HG02610 (cell line): ENCODE data around the gene TEAD3.
"Not testable (repeated sequence)": the region's sequence is repeated elsewhere in the genome, so short reads cannot be mapped to it uniquely, and the experiment has no call there.

Experiments
- ATAC-seq: cut with Tn5 transposase; IDR thresholded peaks from one replicate; pipeline ENCODE4 v1.9.1; 2021; ENCODE audit warnings: mild to moderate bottlenecking, moderate library complexity; ENCODE audit not compliant: unreplicated experiment

TEAD3 gene

GRCh38 chr6:35496841-35497570, at the start of gene TEAD3:
Gene TEAD3 (minus strand): TSS chr6:35497079.
- no peak for ATAC-seq

GRCh38 chr6:35544769-35545361, 48.0 kb upstream of the TEAD3 start:
- ATAC-seq = no peak

- ATAC-seq = no peak
Measured at GRCh38 chr6:35543459-35544193, 46.7 kb upstream of the TEAD3 start.

- ATAC-seq = no peak
Measured at GRCh38 chr6:35541836-35542235, 45.0 kb upstream of the TEAD3 start.

GRCh38 chr6:35539223-35539622, 42.3 kb upstream of the TEAD3 start:
- ATAC-seq = no peak

- not testable (repeated sequence) for ATAC-seq
Measured at GRCh38 chr6:35535847-35536246, 39.0 kb upstream of the TEAD3 start.

GRCh38 chr6:35534407-35535170, 37.7 kb upstream of the TEAD3 start:
- no peak for ATAC-seq

- no peak for ATAC-seq
Measured at GRCh38 chr6:35533981-35534380, 37.1 kb upstream of the TEAD3 start.

GRCh38 chr6:35532126-35532525, 35.2 kb upstream of the TEAD3 start:
- ATAC-seq = no peak

GRCh38 chr6:35524380-35525020, 27.6 kb upstream of the TEAD3 start:
- ATAC-seq = no peak

- ATAC-seq = no peak
Measured at GRCh38 chr6:35522660-35523658, 26.1 kb upstream of the TEAD3 start.

GRCh38 chr6:35522151-35522550, 25.3 kb upstream of the TEAD3 start:
- ATAC-seq = no peak

GRCh38 chr6:35521235-35521634, 24.4 kb upstream of the TEAD3 start:
- ATAC-seq = no peak

GRCh38 chr6:35519313-35520015, 22.6 kb upstream of the TEAD3 start:
- no peak for ATAC-seq

GRCh38 chr6:35518566-35519312, 21.9 kb upstream of the TEAD3 start:
- no peak for ATAC-seq

- not testable (repeated sequence) for ATAC-seq
Measured at GRCh38 chr6:35517978-35518377, 21.1 kb upstream of the TEAD3 start.

GRCh38 chr6:35516712-35517111, 19.8 kb upstream of the TEAD3 start:
- ATAC-seq = no peak

GRCh38 chr6:35515939-35516338, 19.1 kb upstream of the TEAD3 start:
- ATAC-seq = not testable (repeated sequence)
